ENCODE measurements around the gene GALNT14. TPM values are rescaled to one million over a fixed set of nuclear protein-coding genes. Genes with fewer than 3 reads are reported as not detected.
"Not testable (repeated sequence)": the region's sequence is repeated elsewhere in the genome, so short reads cannot be mapped to it uniquely, and the experiment has no call there.

Gene GALNT14
- total and polyA plus RNA-seq, 2 donors = 1.3 to 2.1 TPM

- WGBS = 96% methylated on average over 5 of the region's 5 CpGs
- H3K27ac ChIP-seq (ENCODE audit: low read depth in 1 of 2, low read length in 1 of 2) = no peak overlapping the region
These were observed 226.2 kb downstream of the GALNT14 start for GRCh38 chr2:30912056-30912455.

GRCh38 chr2:30911327-30911726 lies 226.9 kb downstream of the GALNT14 start:
- Histone ChIP-seq H3K27me3 (ENCODE audit: control insufficient read depth in 2 of 2, insufficient read depth in 1 of 2, low read length in 1 of 2) (no peaks in the 10 kb centered on the region), H3K27ac (ENCODE audit: low read depth in 1 of 2, low read length in 1 of 2) (no peak overlapping the region), H3K4me1 (ENCODE audit: control insufficient read depth in 2 of 2, insufficient read depth in 2 of 2, low read length in 2 of 2) (no peaks in the 10 kb centered on the region), H3K9me3 (ENCODE audit: control insufficient read depth in 2 of 2, insufficient read depth in 1 of 2, low read length in 1 of 2) (no peaks in the 10 kb centered on the region), H3K4me3 (ENCODE audit: low read length in 2 of 2) (no peak overlapping the region), H3K36me3 (ENCODE audit: control insufficient read depth in 2 of 2, insufficient read depth in 2 of 2, low read length in 1 of 2) (no peaks in the 10 kb centered on the region)
- WGBS = 96% methylated on average over 9 of the region's 9 CpGs
- DNase-seq (ENCODE audit: low read depth in 6 of 9, low spot score in 9 of 9) = no peak

More at GRCh38 chr2:30912056-30912455, 226.2 kb downstream of the GALNT14 start:
- no peak overlapping the region for H3K4me3 ChIP-seq (ENCODE audit: low read length in 2 of 2)
- no peaks in the 10 kb centered on the region for H3K4me1 ChIP-seq (ENCODE audit: control insufficient read depth in 2 of 2, insufficient read depth in 2 of 2, low read length in 2 of 2)
- no peaks in the 10 kb centered on the region for H3K36me3 ChIP-seq (ENCODE audit: control insufficient read depth in 2 of 2, insufficient read depth in 2 of 2, low read length in 1 of 2)
- DNase-seq (ENCODE audit: low read depth in 6 of 9, low spot score in 9 of 9) = no peak
- no peaks in the 10 kb centered on the region for H3K27me3 ChIP-seq (ENCODE audit: control insufficient read depth in 2 of 2, insufficient read depth in 1 of 2, low read length in 1 of 2)
- no peaks in the 10 kb centered on the region for H3K9me3 ChIP-seq (ENCODE audit: control insufficient read depth in 2 of 2, insufficient read depth in 1 of 2, low read length in 1 of 2)

- Histone ChIP-seq H3K36me3 (ENCODE audit: control insufficient read depth in 2 of 2, insufficient read depth in 2 of 2, low read length in 1 of 2) (no peaks in the 10 kb centered on the region), H3K9me3 (ENCODE audit: control insufficient read depth in 2 of 2, insufficient read depth in 1 of 2, low read length in 1 of 2) (no peaks in the 10 kb centered on the region), H3K4me1 (ENCODE audit: control insufficient read depth in 2 of 2, insufficient read depth in 2 of 2, low read length in 2 of 2) (no peaks in the 10 kb centered on the region), H3K27me3 (ENCODE audit: control insufficient read depth in 2 of 2, insufficient read depth in 1 of 2, low read length in 1 of 2) (no peaks in the 10 kb centered on the region), H3K27ac (ENCODE audit: low read depth in 1 of 2, low read length in 1 of 2) (no peak overlapping the region), H3K4me3 (ENCODE audit: low read length in 2 of 2) (no peak overlapping the region)
- DNase-seq (ENCODE audit: low read depth in 6 of 9, low spot score in 9 of 9) = no peak
- 99% methylated on average over 7 of the region's 7 CpGs for WGBS
These were observed 227.6 kb downstream of the GALNT14 start for GRCh38 chr2:30910686-30911085.

- WGBS = 91% methylated on average over 13 of the region's 14 CpGs
- not testable (repeated sequence) for H3K9me3 ChIP-seq (ENCODE audit: control insufficient read depth in 2 of 2, insufficient read depth in 1 of 2, low read length in 1 of 2); H3K27ac ChIP-seq (ENCODE audit: low read depth in 1 of 2, low read length in 1 of 2); H3K4me3 ChIP-seq (ENCODE audit: low read length in 2 of 2); H3K36me3 ChIP-seq (ENCODE audit: control insufficient read depth in 2 of 2, insufficient read depth in 2 of 2, low read length in 1 of 2); DNase-seq (ENCODE audit: low read depth in 6 of 9, low spot score in 9 of 9); H3K4me1 ChIP-seq (ENCODE audit: control insufficient read depth in 2 of 2, insufficient read depth in 2 of 2, low read length in 2 of 2); H3K27me3 ChIP-seq (ENCODE audit: control insufficient read depth in 2 of 2, insufficient read depth in 1 of 2, low read length in 1 of 2)
These were observed 233.8 kb downstream of the GALNT14 start for GRCh38 chr2:30904437-30904836.

GRCh38 chr2:30903326-30903725 lies 234.9 kb downstream of the GALNT14 start:
- no peak overlapping the region for H3K27ac ChIP-seq (ENCODE audit: low read depth in 1 of 2, low read length in 1 of 2)
- 96% methylated on average over 5 of the region's 5 CpGs for WGBS
- H3K27me3 ChIP-seq (ENCODE audit: control insufficient read depth in 2 of 2, insufficient read depth in 1 of 2, low read length in 1 of 2) = no peaks in the 10 kb centered on the region
- no peaks in the 10 kb centered on the region for H3K4me1 ChIP-seq (ENCODE audit: control insufficient read depth in 2 of 2, insufficient read depth in 2 of 2, low read length in 2 of 2)
- DNase-seq (ENCODE audit: low read depth in 6 of 9, low spot score in 9 of 9) = no peak
- H3K4me3 ChIP-seq (ENCODE audit: low read length in 2 of 2) = no peak overlapping the region
- no peaks in the 10 kb centered on the region for H3K9me3 ChIP-seq (ENCODE audit: control insufficient read depth in 2 of 2, insufficient read depth in 1 of 2, low read length in 1 of 2)
- no peaks in the 10 kb centered on the region for H3K36me3 ChIP-seq (ENCODE audit: control insufficient read depth in 2 of 2, insufficient read depth in 2 of 2, low read length in 1 of 2)

GRCh38 chr2:30900381-30900780 lies 237.9 kb downstream of the GALNT14 start:
- WGBS = 95% methylated on average over 5 of the region's 5 CpGs
- no peaks in the 10 kb centered on the region for H3K4me1 ChIP-seq (ENCODE audit: control insufficient read depth in 2 of 2, insufficient read depth in 2 of 2, low read length in 2 of 2)
- no peak for DNase-seq (ENCODE audit: low read depth in 6 of 9, low spot score in 9 of 9)

GRCh38 chr2:30899516-30900054 lies 238.7 kb downstream of the GALNT14 start:
- Histone ChIP-seq H3K9me3 (ENCODE audit: control insufficient read depth in 2 of 2, insufficient read depth in 1 of 2, low read length in 1 of 2) (no peaks in the 10 kb centered on the region), H3K4me1 (ENCODE audit: control insufficient read depth in 2 of 2, insufficient read depth in 2 of 2, low read length in 2 of 2) (no peaks in the 10 kb centered on the region), H3K36me3 (ENCODE audit: control insufficient read depth in 2 of 2, insufficient read depth in 2 of 2, low read length in 1 of 2) (no peaks in the 10 kb centered on the region), H3K27ac (ENCODE audit: low read depth in 1 of 2, low read length in 1 of 2) (no peak overlapping the region), H3K4me3 (ENCODE audit: low read length in 2 of 2) (no peak overlapping the region), H3K27me3 (ENCODE audit: control insufficient read depth in 2 of 2, insufficient read depth in 1 of 2, low read length in 1 of 2) (no peaks in the 10 kb centered on the region)
- 96% methylated on average over 14 of the region's 14 CpGs for WGBS
- DNase-seq (ENCODE audit: low read depth in 6 of 9, low spot score in 9 of 9) = no peak

More at GRCh38 chr2:30900381-30900780, 237.9 kb downstream of the GALNT14 start:
- no peak overlapping the region for H3K4me3 ChIP-seq (ENCODE audit: low read length in 2 of 2)
- H3K36me3 ChIP-seq (ENCODE audit: control insufficient read depth in 2 of 2, insufficient read depth in 2 of 2, low read length in 1 of 2) = no peaks in the 10 kb centered on the region
- no peaks in the 10 kb centered on the region for H3K27me3 ChIP-seq (ENCODE audit: control insufficient read depth in 2 of 2, insufficient read depth in 1 of 2, low read length in 1 of 2)
- no peaks in the 10 kb centered on the region for H3K9me3 ChIP-seq (ENCODE audit: control insufficient read depth in 2 of 2, insufficient read depth in 1 of 2, low read length in 1 of 2)
- no peak overlapping the region for H3K27ac ChIP-seq (ENCODE audit: low read depth in 1 of 2, low read length in 1 of 2)

- no peaks in the 10 kb centered on the region for H3K27me3 ChIP-seq (ENCODE audit: control insufficient read depth in 2 of 2, insufficient read depth in 1 of 2, low read length in 1 of 2)
- H3K4me1 ChIP-seq (ENCODE audit: control insufficient read depth in 2 of 2, insufficient read depth in 2 of 2, low read length in 2 of 2) = no peaks in the 10 kb centered on the region
- WGBS = 96% methylated on average over 13 of the region's 13 CpGs
- no peak for DNase-seq (ENCODE audit: low read depth in 6 of 9, low spot score in 9 of 9)
- no peak overlapping the region for H3K27ac ChIP-seq (ENCODE audit: low read depth in 1 of 2, low read length in 1 of 2)
- no peaks in the 10 kb centered on the region for H3K36me3 ChIP-seq (ENCODE audit: control insufficient read depth in 2 of 2, insufficient read depth in 2 of 2, low read length in 1 of 2)
- no peak overlapping the region for H3K4me3 ChIP-seq (ENCODE audit: low read length in 2 of 2)
- no peaks in the 10 kb centered on the region for H3K9me3 ChIP-seq (ENCODE audit: control insufficient read depth in 2 of 2, insufficient read depth in 1 of 2, low read length in 1 of 2)
These were observed 240.7 kb downstream of the GALNT14 start for GRCh38 chr2:30897539-30897938.

- peak in 2 of 9 donors; percentile 3 to 5 for DNase-seq (ENCODE audit: low read depth in 6 of 9, low spot score in 9 of 9)
- Histone ChIP-seq H3K4me3 (ENCODE audit: low read length in 2 of 2) (no peak overlapping the region), H3K27ac (ENCODE audit: low read depth in 1 of 2, low read length in 1 of 2) (no peak overlapping the region), H3K27me3 (ENCODE audit: control insufficient read depth in 2 of 2, insufficient read depth in 1 of 2, low read length in 1 of 2) (no peaks in the 10 kb centered on the region), H3K4me1 (ENCODE audit: control insufficient read depth in 2 of 2, insufficient read depth in 2 of 2, low read length in 2 of 2) (no peaks in the 10 kb centered on the region), H3K36me3 (ENCODE audit: control insufficient read depth in 2 of 2, insufficient read depth in 2 of 2, low read length in 1 of 2) (no peaks in the 10 kb centered on the region), H3K9me3 (ENCODE audit: control insufficient read depth in 2 of 2, insufficient read depth in 1 of 2, low read length in 1 of 2) (no peaks in the 10 kb centered on the region)
- 79% methylated on average over 5 of the region's 5 CpGs for WGBS
These were observed 243.6 kb downstream of the GALNT14 start for GRCh38 chr2:30894498-30895119.
